Astrocyte of the spinal cord (primary cell): ENCODE data around the gene BRWD1.

Experiments used
- DNase-seq: peaks from one replicate; pipeline ENCODE4 v3.0.0; 2011; ENCODE audit warnings: low read depth, low spot score
- H3K4me3 ChIP-seq: 2 replicates; pipeline ENCODE4 v1.5.1; 2011; ENCODE audit warnings: low read depth, mild to moderate bottlenecking, low read length, moderate library complexity
- in situ Hi-C: cut with HindIII; loops from 2 replicates; pipeline ENCODE4 v1.10.0; 2017; ENCODE audit warnings: low sequenced_read_pairs
- TF ChIP-seq, protein P1 (sequence below): IDR thresholded peaks from 2 replicates; pipeline ENCODE4 v1.5.1; 2012; ENCODE audit warnings: low read depth, mild to moderate bottlenecking, low read length, inconsistent platforms

BRWD1 gene

GRCh38 chr21:39319251-39319756 lies 5.9 kb upstream of the BRWD1 start:
- in situ Hi-C loops, result no loop called here
- no peak overlapping the region for H3K4me3 ChIP-seq
- no peak for DNase-seq
- TF ChIP-seq, protein P1, sequence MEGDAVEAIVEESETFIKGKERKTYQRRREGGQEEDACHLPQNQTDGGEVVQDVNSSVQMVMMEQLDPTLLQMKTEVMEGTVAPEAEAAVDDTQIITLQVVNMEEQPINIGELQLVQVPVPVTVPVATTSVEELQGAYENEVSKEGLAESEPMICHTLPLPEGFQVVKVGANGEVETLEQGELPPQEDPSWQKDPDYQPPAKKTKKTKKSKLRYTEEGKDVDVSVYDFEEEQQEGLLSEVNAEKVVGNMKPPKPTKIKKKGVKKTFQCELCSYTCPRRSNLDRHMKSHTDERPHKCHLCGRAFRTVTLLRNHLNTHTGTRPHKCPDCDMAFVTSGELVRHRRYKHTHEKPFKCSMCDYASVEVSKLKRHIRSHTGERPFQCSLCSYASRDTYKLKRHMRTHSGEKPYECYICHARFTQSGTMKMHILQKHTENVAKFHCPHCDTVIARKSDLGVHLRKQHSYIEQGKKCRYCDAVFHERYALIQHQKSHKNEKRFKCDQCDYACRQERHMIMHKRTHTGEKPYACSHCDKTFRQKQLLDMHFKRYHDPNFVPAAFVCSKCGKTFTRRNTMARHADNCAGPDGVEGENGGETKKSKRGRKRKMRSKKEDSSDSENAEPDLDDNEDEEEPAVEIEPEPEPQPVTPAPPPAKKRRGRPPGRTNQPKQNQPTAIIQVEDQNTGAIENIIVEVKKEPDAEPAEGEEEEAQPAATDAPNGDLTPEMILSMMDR, result no peak

DNA sequence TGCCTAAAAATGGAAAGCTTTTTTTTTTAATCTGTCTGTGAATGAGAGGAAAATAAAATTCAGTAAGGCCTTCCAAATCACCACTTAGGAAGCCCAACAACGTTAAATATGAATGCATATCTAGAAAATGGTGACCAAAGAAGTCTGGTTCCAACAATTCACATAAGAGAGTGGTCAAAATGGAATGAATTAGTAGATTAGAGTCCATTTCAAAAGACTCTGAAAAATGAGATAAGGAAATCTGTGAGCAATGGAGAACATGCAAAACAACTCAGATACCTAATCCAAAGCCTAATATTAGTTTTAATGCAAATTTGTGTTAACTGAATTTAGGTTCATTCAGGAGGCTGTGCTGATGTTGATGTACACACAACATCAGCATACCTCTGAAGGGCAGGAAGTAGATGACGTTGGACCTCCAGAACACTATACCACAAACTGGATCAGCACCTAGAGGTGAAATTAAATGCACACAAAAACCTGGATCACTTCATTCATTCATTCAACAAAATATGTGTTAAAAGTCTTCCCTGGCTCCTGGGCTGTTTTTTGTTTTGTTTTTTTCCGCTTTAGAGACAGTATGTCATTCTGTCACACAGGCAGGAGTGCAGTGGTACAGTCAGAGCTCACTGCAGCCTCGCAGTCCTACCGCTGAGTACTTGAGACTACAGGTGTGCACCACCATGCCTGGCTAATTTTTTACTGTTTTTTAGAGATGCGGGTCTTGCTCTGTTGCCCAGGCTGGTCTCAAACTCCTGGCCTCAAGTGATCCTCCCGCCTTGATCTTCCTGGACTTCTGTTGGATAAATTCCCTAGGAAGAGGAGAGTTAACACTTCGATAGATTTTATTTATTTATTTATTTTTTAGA lies 4.9 kb upstream of the BRWD1 start:
- no peak overlapping the region for H3K4me3 ChIP-seq
- DNase-seq, result no peak
- TF ChIP-seq, protein P1, result no peak
- in situ Hi-C loops, result no loop called here

DNA sequence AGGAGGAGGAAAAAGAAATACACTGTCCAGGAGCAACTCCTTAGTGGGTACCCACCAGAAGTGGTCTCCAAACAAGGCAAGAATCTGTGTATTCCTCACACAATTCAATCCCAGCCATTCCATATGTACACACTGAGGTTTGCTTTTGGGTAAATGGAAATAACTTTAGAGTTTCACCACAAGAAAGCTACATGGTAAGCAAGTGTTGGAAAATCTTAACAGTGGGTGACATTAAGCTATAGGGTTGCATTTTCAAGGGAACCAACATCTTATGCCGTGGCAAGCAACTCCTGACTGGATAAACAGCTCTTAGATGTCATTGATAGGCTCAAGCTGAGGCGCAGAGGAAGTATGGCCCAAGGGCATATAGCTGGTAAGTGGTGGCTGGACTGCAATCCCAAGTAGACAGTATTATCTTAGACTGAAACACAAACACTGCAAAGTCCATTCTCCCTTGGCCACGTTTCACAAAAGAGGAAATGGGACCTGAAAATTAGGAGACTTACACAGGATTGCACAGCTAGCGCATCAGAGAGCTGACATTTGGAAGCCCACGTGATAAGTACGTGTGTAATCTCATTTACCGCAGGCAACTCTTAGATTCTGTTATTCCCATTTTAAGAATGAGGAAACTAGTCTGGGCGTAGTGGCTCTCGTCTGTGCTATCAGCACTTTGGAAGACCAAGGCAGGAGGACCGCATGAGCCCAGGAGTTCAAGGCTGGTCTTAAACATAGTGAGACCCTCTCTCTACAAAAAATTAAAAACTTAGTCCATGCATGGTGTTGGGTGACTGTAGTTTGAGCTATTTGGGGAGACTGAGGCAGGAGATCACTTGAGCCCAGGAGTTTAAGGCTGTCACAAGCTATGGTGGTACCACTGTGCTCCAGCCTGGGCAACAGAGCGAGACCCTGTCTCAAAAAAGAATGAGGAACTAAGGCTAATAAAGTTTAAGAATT lies 4.0 kb upstream of the BRWD1 start:
- in situ Hi-C loops, result no loop called here
- no peak for DNase-seq
- no peak overlapping the region for H3K4me3 ChIP-seq
- TF ChIP-seq, protein P1, result no peak

- TF ChIP-seq, protein P1, result no peak
- no peak overlapping the region for H3K4me3 ChIP-seq
- in situ Hi-C loops, result no loop called here
- DNase-seq, result no peak
These were observed 3.3 kb upstream of the BRWD1 start for GRCh38 chr21:39316729-39317128.

DNA sequence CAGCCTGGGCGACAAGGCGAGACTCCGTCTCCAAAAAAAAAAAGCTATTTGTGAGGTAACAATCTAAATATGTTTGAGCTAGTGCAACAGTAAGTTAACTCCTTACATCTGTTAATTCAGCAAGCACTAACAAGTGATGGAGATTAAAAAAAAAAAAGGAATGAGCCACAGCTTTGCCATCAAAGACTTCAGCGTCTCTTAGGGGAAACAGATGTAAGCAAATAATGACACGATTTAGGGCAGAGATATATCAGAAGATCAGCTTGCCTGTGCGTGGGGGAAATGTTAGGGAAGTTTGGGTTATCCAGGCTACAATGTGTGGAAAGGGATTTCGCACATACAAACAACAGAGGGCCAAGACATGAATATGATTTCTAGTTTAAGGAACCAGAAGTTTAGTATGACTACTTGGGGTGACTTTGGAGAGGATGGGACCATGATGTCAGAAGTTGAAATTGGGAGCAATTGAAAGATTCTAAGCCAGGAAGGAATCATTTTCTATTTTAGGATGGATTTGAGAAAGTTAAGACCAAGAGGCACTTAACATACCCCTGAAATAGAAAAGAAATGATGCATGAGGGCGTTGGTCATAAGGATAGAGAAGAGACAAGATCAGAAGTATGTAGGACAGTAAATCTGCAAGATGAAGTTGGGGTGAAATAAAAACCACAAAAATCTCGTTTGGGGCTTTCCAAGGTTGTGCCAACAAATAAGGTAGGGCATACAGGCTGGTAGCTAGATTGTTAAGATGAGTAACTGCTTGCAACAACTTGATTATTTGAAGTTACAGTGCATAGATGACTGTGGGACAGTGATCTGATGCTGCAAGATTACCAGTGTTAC lies 2.4 kb upstream of the BRWD1 start:
- in situ Hi-C loops, result no loop called here
- H3K4me3 ChIP-seq, result no peak overlapping the region
- TF ChIP-seq, protein P1, result no peak
- DNase-seq, result no peak
